ENCODE measurements around the gene PRM1. TPM values are rescaled to one million over a fixed set of nuclear protein-coding genes. Genes with fewer than 3 reads are reported as not detected.

Gene PRM1
- total RNA-seq, 1 experiment from 2014 or later, result not detected

GRCh38 chr16:11245222-11245737 is 35.9 kb downstream of the PRM1 start:
- H4K20me1 ChIP-seq (ENCODE audit: control insufficient read depth, insufficient read depth, insufficient read length), result no peaks in the 10 kb centered on the region
- no peaks in the 10 kb centered on the region for H3K4me1 ChIP-seq (ENCODE audit: insufficient read depth, low read length)
- no peak for TF ChIP-seq CTCF (conservative IDR thresholded peaks at IDR 0.05)

More at GRCh38 chr16:11245222-11245737, 35.9 kb downstream of the PRM1 start:
- H3K4me2 ChIP-seq (ENCODE audit: insufficient read depth, insufficient read length, low read length), result no peak overlapping the region
- no peaks in the 10 kb centered on the region for H3K9me3 Mint-ChIP-seq
- no peak overlapping the region for H4K8ac ChIP-seq (replicated peaks; ENCODE audit: insufficient read length, low read depth, low read length)
- no peaks in the 10 kb centered on the region for H3K23me2 ChIP-seq (ENCODE audit: insufficient read length, low read depth, low read length, poor library complexity, severe bottlenecking)
- no peak overlapping the region for H2BK120ac ChIP-seq (ENCODE audit: low read depth, low read length, poor library complexity, severe bottlenecking)
- H2BK12ac ChIP-seq (ENCODE audit: insufficient read length, low read depth, low read length), result no peak overlapping the region
- no peak overlapping the region for H3K18ac ChIP-seq (ENCODE audit: insufficient read length, low read depth, low read length)
- no peak overlapping the region for H3K14ac ChIP-seq (ENCODE audit: insufficient read depth, low read length)
- no peak overlapping the region for H3K56ac ChIP-seq (ENCODE audit: insufficient read length, low read depth, low read length)
- no peak overlapping the region for H3K4me3 Mint-ChIP-seq
- no peak overlapping the region for H4K91ac ChIP-seq (ENCODE audit: insufficient read length, low read depth, low read length)
- H3K4me1 Mint-ChIP-seq, result peaks cover 5 to 7% of the 10 kb centered on the region in 2 experiments; a peak in 2 of 4 replicates
- H3K9me3 ChIP-seq (ENCODE audit: control insufficient read depth, low read depth, low read length), result no peaks in the 10 kb centered on the region
- no peak for DNase-seq
- H3K79me1 ChIP-seq (ENCODE audit: insufficient read depth, low read depth, low read length, poor library complexity, severe bottlenecking), result no peaks in the 10 kb centered on the region
- H3K27me3 Mint-ChIP-seq (ENCODE audit: low read depth), result peaks cover 1% of the 10 kb centered on the region; the same call in 1 of the 2 replicates
- H3K27me3 ChIP-seq (ENCODE audit: insufficient read depth, low read length), result no peaks in the 10 kb centered on the region
- H3K27ac ChIP-seq (ENCODE audit: insufficient read length, low read depth, low read length), result no peak overlapping the region
- no peak overlapping the region for H2BK20ac ChIP-seq (ENCODE audit: low read depth, low read length, poor library complexity, severe bottlenecking)
- no peak overlapping the region for H3K9ac ChIP-seq (ENCODE audit: extremely low read depth, insufficient read length, low read length)
- H2AFZ ChIP-seq (ENCODE audit: low read length), result no peak overlapping the region
- H2BK15ac ChIP-seq (ENCODE audit: low read depth, low read length), result no peak overlapping the region
- no peak overlapping the region for H3K27ac Mint-ChIP-seq
- H3K36me3 Mint-ChIP-seq (ENCODE audit: insufficient read depth in 1 of 3, low read depth in 3 of 3), result no peaks in the 10 kb centered on the region; a peak in 1 of 7 replicates
- no peak overlapping the region for H2AK5ac ChIP-seq (ENCODE audit: insufficient read length, low read length)
- no peak overlapping the region for H2BK5ac ChIP-seq (ENCODE audit: insufficient read length, low read length)
- H4K5ac ChIP-seq (ENCODE audit: insufficient read length, low read depth, low read length), result no peak overlapping the region
- WGBS (ENCODE audit: extremely low coverage, insufficient read length, low lambda C conversion rate), result no CpG with 5 or more reads among the region's 5 CpGs
- H3K23ac ChIP-seq (ENCODE audit: insufficient read length, low read depth, low read length), result no peak overlapping the region
- H3K79me2 ChIP-seq (ENCODE audit: insufficient read depth, low read length), result no peaks in the 10 kb centered on the region
- no peak overlapping the region for H3K4ac ChIP-seq (ENCODE audit: low read depth, low read length)
- H3T11ph ChIP-seq (ENCODE audit: low read length), result no peak overlapping the region

Data from H9 (cell line).